NCI-H1930 (cell line): ENCODE measurements around the gene PRDM10.

Experiments used
- DNase-seq, 2 experiments: peaks; one replicate each; lab custom pipeline; 2025; lab: John Stamatoyannopoulos, UW

The PRDM10 gene

DNA sequence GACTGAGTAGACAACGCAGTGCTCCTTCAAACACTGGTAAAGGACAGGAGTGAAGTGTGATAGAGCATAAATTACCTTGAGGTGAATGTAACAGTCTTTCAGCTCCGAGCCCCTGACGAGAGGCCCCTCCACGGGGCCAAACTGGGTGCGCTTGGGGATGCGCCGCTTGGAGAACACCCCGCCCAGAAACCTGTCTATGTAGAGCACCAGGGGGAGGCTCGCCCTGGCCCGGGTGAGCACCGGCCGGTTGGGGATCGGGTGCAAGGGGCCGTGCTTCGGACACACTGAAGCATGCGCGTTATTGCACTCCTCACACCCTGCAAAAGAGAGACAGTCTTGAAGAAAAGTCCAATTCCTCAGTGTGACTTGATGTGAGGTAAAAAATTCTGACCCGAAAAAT lies 57.9 kb downstream of the PRDM10 start:
- no peak for DNase-seq

DNA sequence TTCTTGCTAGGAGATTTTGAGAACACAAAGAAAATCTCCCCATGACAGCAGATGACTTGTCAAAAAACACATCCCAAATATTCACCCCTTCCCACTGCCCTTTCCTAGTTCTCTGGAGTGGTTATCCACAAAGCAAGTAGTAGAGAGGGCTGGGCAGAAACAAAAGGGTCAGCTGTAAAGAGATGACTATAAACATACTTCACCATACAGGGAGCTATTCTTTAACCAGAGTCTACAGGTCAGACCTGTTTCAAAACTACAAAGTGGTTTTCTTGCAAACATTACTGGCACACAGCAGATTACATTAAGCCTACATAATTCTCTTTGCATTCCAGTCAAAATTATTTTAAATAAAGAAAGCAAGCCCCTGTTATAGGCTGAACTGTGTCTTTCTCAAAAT lies 59.6 kb downstream of the PRDM10 start:
- no peak for DNase-seq

- no peak for DNase-seq
Measured at GRCh38 chr11:129939510-129939909, 63.1 kb downstream of the PRDM10 start.

DNA sequence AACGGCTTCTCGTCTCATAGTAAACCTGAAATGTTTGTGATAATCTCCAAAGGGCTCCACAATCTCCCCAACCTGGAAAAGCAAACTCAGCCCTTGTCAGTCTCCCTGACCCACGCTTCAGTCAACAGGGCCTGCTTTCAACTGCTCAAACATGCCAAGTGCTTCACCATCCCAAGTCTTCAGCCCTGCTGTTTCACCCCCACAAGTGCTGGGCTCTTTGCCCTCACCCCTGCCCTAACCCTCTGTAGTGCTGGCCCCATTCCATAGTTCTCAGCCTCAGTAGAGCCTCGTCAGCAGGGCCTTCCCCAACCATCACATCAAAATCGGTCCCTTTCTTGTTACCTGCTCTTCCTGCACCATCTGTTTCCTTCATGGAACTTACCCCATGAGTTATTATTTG lies 63.9 kb downstream of the PRDM10 start:
- DNase-seq = no peak

DNA sequence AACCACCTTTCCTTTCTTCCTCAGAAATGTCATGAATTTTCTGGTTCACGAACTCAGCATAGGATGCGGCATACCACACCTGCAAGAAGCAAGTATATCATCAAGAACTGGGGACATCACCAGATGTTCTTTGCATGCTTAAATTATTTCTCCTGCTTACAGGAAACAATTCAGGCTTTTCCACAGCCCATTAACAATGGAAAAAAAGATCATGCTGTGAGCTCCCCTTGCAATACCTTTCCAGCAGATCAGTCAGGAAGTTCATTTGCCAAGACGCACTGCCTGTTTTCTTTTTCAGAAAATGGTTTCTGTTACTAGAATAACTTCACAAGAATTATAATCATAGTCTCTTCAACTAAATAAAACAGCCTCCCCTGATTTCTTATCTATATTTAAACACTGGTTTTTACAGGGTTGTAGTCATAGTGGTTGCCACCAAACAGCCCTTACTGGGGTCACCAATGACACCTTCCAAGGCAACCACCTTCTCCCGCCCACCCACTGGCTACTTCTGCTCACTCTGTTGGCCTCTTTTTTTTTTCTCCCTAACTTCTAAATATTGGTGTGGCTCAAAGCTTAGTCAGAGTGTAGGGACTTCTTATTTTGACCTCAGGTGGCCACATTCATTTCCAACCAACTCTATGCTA lies 64.9 kb downstream of the PRDM10 start:
- no peak for DNase-seq

DNA sequence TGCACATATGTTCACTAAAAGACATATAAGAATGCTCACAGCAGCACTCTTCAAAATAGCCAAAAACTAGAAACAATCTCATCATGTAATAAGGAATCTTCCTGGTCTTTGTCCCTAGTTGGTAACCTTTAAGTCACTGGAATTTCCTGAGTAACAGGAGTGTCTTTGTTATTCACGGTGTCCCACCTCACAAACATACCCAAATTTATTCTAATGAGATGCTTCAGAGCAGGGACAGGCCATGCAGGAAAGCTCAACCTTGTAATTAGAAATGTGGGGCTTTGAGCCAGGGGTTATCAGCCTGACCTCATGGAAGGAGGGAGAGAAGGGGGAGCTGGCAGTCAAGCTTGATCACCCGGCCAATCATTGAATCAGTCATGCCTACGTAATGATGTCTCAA lies 66.9 kb downstream of the PRDM10 start:
- DNase-seq = no peak

- no peak for DNase-seq
Measured at GRCh38 chr11:129933891-129934290, 68.7 kb downstream of the PRDM10 start.

DNA sequence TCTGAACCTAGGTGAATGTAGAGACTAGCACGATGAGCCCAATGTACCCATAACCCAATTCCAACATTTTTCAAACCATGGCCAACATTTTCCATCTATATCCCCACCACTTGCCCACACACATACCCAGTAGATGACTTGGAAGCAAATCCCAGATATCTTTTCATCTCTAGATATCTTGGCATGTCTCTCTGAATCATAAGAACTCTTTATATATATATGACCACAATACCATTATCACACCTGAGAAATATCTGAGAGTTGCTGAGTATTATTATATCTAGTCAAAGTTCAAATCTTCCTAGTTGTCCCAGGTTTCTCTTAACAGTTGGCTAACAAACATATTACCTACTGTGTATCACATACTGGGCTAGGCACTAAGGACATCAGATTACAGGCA lies 69.4 kb downstream of the PRDM10 start:
- DNase-seq = no peak

DNA sequence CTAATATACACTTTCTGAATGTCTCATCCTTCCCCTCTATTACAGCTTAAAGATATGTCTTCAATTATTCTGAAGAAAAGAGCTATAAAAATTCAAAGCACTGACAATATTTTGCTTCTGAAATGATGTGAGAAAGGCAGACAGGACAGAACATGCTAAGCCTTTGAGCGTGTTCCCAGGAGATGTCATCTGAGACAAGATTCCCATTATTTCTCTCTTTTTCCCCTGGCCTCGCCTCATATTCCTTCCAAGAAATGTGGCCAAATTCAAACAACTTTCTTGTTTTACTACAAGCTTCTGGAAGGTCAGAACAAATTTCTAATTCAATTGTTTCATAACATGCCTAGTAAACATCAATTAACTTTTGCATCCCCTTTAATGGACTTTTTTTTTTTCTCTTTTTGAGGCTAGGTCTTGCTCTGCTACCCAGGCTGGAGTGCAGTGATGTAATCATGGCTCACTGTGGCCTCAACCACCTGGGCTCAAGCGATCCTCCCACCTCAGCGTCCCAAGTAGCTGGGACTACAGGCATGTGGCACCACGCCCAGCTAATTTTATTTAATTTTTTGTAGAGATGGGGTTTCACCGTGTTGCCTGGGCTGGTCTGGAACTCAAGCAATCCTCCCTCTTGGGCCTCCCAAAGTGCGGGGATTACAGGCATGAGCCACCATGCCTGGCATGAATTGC lies 70.1 kb downstream of the PRDM10 start:
- DNase-seq = no peak

DNA sequence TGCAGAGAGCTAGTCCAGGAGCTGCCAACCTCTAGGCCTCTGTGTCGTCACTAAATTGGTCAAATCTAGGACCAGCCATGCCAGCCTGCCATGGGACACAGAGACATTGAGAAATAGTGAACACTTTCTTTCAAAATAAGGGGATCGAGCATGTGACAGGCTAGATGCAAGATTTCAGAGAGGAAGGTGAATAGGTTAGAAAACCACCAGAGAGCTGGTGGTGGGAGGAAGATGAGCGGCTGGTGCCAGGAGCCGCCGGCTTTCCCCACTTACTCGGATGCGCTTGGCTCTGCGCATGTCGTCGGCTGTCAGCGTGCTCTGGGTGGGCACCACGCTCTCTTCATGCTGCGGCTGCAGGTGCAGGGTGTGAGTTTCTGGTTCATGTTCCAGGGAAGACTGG lies 71.9 kb downstream of the PRDM10 start:
- no peak for DNase-seq

- DNase-seq = no peak
Measured at GRCh38 chr11:129930296-129930695, 72.3 kb downstream of the PRDM10 start.

DNA sequence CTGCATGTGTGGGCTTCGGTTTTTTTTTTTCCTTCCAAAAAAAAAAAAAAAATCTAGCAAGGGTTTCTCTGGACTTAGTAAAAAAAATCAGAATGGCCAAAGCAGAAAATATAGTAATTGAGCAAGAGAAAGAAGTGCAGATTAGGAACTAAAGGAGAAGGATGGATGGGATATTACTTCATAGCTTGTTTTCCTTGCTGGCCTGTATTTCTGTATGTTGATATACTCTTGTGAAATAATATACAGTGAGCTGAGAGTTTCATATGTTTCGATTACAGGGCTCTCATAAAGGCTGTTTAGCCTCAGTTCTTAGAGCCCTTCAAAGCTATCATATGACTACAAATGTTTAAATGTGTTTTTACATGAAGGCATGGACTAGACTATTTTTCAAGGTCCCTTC lies 72.9 kb downstream of the PRDM10 start:
- DNase-seq = no peak

DNA sequence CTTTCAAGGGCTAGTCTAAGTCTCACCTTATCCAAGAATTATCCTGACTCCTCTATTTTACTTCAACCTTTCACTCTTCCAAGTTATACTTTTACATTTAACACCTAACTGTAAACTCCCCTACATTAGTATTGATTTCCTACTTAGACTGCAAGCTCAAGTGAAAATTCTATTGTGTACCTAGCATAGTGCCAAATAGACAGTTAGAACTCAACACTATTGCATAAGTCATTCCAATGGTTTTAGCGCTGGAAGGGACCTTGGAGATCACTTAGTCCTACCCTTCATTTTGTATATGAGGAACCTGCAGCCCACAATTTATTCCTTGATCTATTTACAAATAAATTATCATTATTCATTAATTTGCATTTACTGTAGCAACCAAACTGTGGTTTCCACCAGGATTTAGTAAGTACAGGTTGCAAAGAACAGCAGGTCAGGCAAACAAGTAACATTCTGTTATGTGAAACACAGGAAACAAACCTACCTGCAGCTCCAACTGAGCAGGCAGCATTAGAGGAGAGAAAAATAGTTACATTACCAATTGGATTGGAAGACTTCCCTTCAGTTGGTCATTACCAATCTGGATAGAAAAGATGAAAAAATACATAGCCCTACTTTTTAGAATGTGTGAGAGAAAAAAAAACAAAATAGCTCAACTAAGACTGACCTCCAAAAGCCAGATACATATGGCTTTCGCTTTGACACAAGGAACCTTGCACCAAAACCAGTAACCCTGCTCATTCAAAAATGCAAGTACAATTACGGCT lies 73.5 kb downstream of the PRDM10 start:
- no peak for DNase-seq

GRCh38 chr11:129922674-129923073 lies 80.0 kb downstream of the PRDM10 start:
- DNase-seq = no peak

- DNase-seq = no peak
Measured at GRCh38 chr11:129918361-129918760, 84.3 kb downstream of the PRDM10 start.

DNA sequence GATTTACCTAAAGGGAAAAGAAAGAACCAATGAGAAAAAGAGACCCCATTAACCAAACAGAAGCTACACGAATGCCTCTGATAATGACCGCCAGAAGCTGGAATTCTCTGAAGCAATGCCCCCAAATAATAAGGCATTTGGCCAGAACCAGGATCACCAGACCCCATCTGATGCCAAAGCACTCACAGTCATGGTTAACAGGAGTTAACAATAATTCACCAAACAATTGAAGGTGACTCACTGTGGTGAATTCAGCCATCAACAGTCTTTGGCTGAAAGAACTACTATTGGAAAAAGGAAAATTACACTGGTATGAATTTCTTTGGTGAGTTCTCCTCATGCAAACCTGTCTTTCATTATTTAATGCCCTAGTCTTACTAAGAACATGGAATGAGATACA lies 85.4 kb downstream of the PRDM10 start:
- no peak for DNase-seq

GRCh38 chr11:129911298-129911697 lies 91.3 kb downstream of the PRDM10 start:
- no peak for DNase-seq

GRCh38 chr11:129910360-129910759 lies 92.3 kb downstream of the PRDM10 start:
- no peak for DNase-seq

DNA sequence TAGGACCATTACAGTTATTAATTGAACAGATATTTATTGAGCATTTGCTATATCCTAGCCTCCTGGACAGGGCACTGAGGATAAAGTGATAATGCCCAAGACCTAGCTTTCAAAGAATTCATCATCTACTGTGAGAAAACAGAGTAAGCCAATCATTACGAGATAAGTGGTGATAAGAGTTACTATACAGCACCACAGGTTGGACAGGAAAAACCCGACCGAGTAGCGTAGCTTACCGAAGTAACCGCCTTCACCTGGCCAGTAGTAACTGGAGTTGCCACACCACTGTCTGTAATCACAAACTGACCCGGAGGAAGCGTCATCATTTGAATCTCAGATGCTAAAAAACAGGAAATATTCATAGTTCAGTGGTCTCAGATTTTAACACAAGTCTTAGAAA lies 97.2 kb downstream of the PRDM10 start:
- DNase-seq = no peak

GRCh38 chr11:129896062-129896461 lies 106.6 kb downstream of the PRDM10 start:
- DNase-seq = no peak

DNA sequence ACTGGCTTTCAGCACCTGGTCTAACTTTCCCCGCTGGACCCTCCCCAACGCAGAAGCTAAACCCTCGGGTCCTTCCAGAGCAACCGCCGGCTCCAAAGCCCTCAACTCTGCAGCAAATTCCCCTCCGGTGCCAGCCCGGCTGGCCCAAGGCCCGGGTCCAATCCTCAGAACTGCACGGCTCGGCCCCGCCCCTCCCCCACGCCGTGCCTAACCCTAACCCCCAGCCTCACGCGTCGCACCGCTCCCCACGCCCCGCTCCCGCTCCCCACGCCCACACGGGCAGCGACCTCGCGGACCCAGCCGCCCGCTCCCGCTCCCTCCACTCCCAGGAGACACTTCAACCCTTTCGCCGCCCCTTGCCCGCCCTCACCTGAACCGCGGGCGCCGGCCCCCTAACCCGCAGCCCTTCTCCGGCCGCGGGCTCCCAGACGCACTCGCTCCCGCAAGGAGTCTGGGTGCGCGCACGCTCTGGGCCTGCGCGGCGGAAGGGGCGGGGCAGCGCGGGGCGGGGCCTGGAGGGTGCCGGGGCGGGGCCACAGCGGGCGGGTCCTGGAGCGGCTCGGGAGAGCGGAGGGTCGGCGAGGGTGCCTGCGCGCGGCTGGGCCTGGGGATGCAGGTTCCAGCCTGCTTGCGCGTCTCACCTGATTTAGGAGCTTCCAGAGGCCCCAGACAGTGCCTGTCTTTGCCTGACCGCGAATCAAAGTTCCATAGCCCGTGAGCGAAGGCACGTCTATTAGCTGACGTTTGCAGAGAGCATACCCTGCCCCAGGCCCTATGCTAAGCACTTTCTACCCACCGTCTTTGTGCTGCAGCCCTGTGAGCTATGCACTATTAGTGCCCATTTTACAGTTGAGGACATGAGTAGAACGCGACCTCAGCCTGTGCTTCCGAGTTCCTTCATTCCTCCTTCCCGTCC lies 107.3 kb downstream of the PRDM10 start, which contains the start of gene NFRKB:
NFRKB (minus strand) TSS at position 453 of the 916 bp plus-strand sequence. CDS start 2,729 bp downstream, outside the sequence.
- DNase-seq = peak; percentile 75 to 82
